ENCODE measurements around the gene STK11.

DNA sequence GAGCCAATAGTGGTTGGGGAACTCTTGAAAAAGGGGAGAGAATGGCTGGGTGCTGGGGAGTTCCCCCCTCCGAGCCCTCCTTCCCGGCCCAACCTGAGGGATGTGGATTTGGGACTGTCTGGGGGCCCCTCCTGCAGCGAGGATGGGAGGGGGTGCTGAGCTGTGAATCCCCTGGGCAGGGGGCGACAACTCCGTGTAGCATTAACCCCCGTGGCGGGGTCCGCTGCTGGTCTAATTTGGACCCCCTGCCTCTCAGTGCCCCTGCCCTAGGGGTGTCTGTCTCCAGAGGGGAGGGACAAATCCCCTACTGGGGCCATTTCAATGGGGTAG, 52.5 kb downstream of the STK11 start:
- TF ChIP-seq, protein P1, sequence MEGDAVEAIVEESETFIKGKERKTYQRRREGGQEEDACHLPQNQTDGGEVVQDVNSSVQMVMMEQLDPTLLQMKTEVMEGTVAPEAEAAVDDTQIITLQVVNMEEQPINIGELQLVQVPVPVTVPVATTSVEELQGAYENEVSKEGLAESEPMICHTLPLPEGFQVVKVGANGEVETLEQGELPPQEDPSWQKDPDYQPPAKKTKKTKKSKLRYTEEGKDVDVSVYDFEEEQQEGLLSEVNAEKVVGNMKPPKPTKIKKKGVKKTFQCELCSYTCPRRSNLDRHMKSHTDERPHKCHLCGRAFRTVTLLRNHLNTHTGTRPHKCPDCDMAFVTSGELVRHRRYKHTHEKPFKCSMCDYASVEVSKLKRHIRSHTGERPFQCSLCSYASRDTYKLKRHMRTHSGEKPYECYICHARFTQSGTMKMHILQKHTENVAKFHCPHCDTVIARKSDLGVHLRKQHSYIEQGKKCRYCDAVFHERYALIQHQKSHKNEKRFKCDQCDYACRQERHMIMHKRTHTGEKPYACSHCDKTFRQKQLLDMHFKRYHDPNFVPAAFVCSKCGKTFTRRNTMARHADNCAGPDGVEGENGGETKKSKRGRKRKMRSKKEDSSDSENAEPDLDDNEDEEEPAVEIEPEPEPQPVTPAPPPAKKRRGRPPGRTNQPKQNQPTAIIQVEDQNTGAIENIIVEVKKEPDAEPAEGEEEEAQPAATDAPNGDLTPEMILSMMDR (IDR thresholded peaks at IDR 0.05) = no peak
- no peak for TF ChIP-seq POLR2A (IDR thresholded peaks at IDR 0.05)

Measured in thyroid gland (tissue), 4 donors.